NCI-H2107 (cell line): ENCODE results near the gene KCNH6.

Experiments
- DNase-seq: peaks from one replicate; lab custom pipeline; 2025; lab: John Stamatoyannopoulos, UW

KCNH6 gene

DNA sequence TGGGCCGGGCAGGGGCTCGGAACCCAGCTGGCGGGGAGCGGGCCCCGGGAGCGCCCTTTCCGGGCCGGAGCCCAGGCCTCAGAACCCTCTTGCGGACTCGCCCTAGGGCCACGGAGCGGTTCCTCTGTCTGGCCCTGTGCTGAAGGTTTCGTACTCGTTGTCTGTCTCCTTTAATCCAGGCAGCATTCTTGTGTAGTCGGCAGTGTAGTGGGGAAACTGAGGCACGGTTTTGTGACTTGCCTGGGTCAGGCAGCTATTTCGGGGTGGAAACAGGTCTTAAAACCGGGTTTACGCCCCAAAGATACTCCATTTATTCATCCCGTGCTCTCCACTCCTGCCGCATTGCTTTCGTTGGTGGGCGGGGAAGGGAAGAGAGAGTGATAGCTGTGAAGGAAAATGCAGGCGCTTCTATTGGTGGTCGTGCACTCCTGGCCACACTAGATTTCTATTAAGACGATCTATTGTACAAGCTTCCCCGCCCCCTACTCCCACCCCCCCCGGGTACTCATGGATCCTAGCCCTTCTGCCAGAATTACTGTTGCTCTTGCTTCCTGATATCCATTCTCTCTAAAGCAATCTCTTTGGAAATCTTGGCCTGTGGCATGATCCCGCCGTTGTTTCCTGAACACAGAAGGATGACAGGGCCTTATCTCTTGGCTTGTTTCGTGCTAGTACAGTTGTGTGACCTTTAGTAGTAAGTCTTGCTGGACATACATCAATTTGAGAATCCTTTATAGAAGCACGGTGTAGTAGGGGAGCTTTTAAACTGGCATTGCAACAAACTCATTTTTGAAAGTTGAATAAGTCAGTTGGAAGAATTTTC lies 27.9 kb downstream of the KCNH6 start:
- DNase-seq, result peak; percentile 10

DNA sequence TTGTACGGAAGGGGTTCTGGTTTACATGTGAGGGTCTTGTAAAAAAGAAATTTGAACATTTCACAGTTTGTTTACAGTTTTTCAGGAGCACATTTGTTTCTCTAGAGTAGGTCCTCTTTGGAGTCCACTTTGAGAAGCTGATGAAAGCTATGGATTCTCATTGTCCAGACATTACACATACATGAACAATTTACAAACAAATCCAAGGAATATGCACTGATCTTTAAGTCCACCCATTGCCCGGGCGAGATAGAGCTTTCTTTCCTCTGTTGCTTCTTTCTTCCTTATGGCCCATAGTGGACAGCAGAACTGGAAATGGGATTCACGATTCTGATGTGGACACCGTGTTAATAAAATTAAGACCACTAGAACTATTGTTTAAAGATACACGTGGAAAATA lies 29.1 kb downstream of the KCNH6 start:
- no peak for DNase-seq

DNA sequence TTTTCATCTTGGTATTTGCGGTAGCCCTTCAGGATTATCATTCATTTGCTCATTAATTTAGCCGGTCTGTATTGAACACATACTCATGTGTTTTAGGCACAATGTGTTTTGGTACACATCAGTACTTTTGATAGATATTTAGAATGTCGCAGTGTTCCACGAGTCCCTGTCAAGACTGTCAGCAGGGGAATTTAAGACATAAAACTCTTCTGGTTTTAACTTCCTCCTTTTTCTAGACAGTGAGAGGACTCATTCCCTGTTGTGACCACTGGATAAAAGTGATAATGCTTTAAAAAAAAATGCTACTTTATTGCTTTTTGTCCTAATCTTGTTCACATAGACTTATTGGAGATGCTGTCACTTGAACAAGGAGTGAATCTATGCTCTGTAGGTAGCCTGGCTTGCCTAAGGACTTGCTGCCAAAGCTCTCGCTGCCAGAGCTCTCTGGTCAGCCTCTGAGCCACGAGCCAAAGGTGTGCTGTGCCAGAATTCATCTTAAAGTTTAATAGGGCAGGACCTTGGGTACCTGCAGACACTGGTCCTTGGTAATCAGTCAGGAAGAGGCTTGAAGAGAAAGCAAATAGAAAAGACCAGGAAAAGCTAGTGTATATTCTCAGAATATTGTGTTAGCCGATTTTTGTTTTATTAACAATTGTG lies 32.5 kb downstream of the KCNH6 start:
- no peak for DNase-seq

DNA sequence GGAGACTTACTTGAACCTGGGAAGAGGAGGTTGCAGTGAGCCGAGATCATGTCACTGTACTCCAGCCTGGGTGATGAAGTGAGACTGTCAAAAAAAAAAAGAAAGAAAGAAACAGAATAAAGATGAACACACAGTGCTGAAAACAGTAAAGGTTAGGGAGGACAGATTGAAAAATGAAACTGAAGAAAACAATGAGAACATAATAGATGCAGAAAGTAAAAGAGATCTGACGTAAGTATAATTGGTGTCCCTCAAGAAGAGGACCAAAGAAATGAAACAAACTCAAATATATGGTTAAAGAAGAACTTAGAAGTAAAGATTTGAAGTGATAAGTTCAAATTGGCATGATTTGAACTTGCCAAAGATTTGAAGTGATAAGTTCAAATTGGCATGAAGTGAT lies 34.3 kb downstream of the KCNH6 start:
- no peak for DNase-seq

DNA sequence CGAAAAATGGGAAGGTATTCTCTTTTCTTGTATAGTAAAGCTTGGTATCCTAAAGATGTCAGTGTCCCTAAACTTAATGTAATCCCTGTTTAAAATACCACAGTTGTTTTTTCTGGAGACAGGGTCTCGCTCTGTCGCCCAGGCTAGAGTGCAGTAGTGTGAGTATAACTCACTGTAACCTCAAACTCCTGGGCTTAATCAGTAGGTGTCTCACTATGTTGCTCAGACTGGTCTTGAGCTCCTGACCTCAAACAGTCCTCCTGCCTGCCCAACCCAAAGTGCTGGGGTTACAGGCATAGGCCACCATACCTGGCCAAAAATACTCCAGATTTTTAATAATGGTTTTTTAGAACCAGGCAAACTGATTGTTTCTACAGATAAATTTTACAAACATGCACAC lies 35.3 kb downstream of the KCNH6 start:
- DNase-seq, result no peak

DNA sequence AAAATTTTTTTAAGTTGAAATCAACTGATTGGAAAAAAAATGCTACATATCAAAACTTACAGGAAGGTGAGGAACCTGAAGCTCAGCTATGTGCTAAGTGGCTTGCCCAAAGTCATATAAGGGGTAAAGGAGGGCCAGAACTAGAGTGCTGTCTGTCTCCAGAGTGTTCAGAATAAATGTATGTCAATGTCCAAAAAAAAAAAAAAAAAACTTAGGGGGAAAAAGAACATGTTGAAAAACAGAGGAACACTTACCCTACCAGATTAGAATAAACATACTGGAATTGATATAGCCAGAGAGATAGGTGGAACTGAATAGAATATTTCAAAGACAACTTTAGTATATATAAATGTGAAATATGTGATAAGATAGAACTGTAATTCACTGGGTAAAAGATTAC lies 38.7 kb downstream of the KCNH6 start:
- DNase-seq, result no peak

DNA sequence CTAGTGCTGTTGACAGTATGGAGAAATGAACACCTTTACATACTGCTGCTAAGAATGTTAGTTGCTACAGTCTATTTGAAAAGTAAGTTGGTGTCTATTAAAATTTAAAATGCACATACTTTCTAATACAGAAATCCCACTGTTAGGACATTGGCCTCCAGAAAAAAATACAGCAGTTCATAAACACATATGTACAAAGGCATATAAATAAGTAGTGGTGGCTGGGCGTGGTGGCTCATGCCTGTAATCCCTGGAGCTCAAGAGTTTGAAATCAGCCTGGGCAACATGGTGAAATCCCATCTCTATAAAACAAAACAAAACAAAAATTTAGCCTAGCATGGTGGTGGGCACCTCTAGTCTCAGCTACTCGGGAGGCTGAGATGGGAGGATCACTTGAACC lies 40.2 kb downstream of the KCNH6 start:
- DNase-seq, result no peak

DNA sequence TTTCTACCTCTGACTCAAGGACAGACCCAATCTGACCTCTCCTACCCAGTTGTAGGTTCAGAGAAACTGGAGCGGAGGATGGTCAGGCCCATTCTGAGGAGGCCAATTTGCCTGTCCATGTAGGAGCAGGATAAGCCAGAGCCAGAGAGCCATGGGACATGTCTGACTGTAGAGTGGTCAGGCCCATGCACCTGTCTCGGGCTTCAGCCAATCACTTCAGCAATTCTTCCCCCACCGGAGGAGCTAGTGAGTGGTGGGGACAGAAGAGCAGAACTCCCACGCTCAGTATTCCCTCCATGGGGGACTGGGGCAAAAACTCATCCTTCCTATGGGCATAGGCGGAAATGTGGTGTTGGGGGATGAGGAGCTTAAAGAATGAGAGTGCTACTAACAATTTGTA lies 41.4 kb downstream of the KCNH6 start:
- no peak for DNase-seq

DNA sequence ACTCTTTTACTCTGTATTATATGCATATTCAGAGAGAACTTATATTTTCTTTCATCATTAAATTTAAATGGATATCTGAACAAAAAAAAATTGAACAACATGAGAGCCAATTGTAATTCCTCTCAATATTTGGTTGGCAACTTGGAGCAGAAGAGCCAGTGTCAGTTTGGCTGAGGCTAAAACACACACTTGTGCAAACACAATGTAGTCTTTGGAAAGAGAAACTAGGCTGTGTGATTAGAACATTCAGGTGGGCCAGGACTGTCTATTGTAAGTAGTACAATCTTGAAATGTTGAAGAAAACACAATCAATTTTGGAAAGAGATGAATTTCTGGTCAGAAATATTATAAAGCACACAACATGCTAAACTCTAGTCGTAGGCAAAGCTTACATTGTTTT lies 44.1 kb downstream of the KCNH6 start:
- DNase-seq, result no peak

DNA sequence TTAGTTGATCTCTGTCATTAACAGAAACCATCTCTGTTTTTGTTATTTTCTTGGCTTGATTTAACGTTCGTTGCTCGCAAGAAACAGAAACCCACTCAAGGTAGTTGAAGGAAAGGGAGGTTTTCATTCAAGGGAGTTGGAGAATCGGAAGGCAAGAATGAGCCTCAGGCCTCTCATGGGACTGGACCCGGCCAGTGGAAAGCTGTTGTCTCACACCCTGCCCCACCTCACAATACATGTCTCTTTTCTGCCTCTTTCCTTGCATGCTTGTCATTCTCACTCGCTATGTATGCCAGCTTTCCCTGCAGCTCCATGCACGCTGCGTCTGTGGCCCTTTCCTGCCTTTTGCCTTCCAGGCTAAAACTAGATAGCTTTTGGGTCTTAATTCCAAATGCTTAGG lies 45.4 kb downstream of the KCNH6 start:
- DNase-seq, result no peak

DNA sequence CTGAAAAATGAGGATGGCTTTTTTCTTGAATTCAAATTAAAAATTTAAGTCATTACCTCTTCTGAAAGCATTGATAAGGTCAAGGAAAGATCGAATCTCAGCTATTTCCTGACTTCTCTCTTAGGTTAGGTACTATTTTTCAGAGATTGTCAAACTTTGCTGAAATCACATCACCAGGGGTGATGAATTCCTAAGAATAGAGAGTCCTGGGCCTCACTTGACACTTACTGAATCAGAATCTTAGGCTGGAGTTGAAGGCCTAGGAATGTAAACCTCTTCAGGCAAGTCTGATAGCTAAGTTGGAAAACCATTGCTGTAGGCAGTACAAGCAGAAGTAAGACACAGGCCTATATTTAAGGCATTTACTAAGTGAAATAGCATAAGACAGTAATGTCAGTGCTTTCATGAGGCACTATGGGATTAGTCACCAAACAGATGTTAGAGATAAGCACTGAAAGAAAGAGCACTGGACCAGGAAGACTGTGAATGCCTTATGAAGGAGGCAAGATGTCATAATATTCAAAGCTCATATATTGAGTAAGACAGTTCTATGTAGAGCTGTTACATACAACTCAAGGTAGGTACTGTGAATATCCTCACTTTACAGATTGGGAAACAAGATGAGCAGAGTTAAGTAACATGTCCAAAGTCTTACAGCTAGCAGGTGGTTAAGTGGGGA lies 48.6 kb downstream of the KCNH6 start:
- no peak for DNase-seq

DNA sequence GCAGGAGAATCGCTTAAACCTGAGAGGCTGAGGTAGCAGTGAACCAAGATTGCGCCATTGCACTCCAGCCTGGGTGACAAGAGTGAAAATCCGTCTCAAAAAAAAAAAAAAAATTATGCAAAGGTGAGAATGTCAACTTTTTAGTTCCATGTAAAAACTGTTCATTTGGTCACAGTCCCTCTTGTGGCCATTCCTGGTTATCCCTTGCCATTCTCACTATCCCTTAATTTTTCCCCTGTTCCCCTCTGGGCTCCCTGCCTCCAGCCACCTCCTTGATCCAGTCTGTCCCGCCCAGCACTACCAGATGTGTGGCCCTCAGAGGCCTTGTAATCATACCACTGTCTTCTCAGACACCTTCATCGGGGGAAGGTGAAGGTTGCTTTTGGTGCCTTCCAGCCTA lies 50.5 kb downstream of the KCNH6 start:
- DNase-seq, result no peak

DNA sequence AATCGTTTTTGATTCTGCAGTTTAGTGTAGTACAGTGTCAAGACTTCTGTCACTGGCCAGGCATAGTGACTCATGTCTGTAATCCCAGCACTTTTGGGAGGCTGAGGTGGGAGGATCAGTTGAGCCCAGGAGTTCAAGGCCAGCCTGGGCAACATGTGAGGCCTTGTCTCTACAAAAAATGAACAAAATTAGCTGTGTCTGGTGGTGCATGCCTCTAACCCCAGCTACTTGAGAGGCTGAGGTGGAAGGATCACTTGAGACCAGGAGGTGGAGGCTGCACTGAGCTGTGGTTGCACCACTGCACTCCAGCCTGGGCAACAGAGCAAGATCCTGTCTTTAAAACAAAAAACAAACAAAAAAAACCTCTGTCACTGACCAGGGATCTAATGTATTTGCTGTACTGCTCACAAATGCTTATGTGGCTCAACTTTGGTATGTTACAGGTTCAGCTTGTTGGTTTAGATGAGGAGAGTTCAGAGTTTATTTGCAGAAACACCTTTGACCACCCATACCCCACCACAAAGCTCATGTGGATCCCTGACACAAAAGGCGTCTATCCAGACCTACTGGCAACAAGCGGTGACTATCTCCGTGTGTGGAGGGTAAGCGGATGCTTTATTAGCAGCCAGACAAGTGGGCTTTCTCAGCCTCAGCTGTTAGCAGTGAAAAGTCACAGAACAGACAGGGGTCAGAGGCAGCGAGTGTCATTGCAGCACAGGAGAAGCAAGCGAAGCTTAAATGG lies 55.0 kb downstream of the KCNH6 start:
- DNase-seq, result no peak

DNA sequence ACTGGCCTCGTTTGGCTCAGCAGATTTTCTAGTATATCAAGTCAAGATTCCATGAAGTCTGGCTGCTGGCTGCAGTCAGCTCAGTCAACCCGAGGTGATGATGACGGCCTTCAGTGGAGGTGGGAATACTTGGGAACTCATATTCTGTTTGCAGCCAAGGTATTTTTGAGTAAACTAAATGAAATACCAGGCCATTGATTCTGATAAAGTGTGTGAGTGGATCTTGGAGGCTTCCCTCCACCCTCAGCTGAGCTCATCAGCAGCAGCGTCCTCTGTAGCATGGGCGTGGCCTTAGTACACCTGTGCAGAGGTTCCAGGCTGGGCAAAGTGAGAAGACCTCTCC lies 55.6 kb downstream of the KCNH6 start:
- no peak for DNase-seq

DNA sequence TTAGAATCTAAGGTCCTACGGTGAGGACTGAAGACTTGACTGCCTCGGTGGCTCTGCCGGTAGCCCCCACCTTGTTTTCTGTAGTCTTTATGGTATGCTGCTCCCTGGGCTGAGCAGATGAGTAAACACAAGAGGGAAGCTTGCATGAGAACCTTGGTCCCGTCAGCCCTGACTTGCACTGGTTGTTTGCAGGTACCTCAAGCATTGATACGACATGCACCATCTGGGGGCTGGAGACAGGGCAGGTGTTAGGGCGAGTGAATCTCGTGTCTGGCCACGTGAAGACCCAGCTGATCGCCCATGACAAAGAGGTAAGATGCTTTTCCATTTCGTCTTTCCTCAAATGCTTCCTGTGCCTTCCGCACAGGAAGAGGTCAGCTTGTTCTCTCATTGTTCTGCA lies 56.5 kb downstream of the KCNH6 start:
- no peak for DNase-seq

DNA sequence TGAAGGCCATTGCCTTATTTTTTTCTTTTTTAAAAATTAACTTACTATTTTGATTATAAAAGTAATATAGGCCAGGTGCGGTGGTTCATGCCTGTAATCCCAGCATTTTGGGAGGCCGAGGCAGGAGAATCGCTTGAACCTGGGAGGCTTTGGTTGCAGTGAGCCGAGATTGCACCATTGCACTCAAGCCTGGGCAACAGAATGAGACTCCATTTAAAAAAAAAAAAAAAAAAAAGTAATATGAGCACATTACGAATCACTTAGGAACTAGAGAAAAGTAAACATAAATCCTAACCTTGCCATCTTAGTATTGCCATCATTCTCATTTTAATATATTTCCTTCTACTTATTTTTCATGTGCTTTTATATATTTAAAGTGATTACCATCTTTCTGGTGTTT lies 64.6 kb downstream of the KCNH6 start:
- DNase-seq, result no peak

DNA sequence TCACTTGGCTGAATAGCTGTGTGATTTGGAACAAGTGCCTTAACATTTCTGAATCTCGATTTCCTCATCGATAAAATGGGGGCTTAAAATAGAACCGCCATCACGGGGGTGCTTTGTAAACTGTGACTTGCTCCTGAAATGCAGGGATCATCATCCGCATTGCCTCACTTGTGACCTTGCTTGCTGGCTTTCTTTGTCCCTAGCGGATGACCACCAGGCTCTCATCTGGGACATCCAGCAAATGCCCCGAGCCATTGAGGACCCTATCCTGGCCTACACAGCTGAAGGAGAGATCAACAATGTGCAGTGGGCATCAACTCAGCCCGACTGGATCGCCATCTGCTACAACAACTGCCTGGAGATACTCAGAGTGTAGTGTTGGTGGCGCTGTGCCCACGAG lies 65.6 kb downstream of the KCNH6 start:
- DNase-seq, result no peak

DNA sequence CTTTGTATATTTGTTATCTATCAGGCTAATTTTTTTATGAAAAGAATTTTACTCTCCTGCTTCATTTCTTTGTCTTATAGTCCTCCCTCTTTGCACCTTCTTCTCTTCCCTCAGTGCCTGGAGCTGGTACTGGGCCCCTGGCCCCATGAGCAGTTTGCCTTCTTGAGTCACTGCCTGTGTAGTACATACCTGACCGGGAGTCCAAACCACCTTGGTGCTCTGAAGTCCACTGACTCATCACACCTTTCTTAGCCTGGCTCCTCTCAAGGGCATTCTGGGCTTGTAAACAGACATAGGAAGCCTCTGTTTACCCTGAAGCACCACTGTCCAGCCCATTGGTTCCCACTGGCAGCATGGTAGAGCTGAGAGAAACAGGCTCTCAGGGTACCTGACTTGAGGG lies 66.5 kb downstream of the KCNH6 start:
- DNase-seq, result no peak

DNA sequence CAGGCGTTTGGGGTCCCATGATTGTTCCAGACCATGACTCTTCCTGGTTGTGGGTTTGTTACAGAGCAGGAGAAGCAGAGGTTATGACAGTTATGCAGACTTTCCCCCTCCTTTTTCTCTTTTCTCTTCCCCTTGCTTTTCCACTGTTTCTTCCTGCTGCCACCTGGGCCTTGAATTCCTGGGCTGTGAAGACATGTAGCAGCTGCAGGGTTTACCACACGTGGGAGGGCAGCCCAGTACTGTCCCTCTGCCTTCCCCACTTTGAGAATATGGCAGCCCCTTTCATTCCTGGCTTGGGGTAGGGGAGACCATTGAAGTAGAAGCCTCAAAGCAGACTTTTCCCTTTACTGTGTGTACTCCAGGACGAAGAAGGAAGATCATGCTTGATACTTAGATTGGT lies 69.6 kb downstream of the KCNH6 start:
- no peak for DNase-seq

DNA sequence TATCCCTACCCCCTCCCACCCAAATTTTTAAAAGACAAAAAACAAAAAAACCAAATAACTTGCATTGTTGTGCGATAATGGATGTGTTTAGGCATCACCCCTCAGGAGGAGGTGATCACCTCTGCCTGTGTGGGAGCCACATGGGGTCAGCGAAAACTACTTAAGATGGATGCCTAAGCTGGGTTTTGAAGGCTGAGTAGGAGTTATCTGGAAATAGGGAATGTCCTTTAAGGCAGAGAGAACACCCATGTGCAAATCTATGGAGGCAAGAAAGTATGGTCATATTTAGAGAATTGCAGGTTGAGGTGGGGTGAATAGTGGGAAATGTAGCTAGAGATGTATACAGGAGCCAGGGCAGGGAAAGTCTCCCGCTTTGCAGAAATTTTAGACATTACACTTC lies 72.0 kb downstream of the KCNH6 start:
- no peak for DNase-seq
